Neural progenitor cell (in vitro differentiated cells): ENCODE data around the gene PIP4K2A.

Experiments
- CTCF ChIP-seq: fragments of 200-600 bp; sonication (generic); IDR thresholded peaks from 2 replicates; pipeline ENCODE4 v1.5.1; 2017; ENCODE audit warnings: antibody characterized with exemption, mild to moderate bottlenecking
- EZH2phosphoT487 ChIP-seq: fragments of 200-600 bp; sonication (generic); IDR thresholded peaks from 2 replicates; pipeline ENCODE4 v1.6.1; 2017; ENCODE audit warnings: antibody characterized with exemption

GRCh38 chr10:22552888-22553378 is 161.4 kb downstream of the PIP4K2A start:
- no peak for TF ChIP-seq CTCF
- TF ChIP-seq EZH2phosphoT487 = no peak
